ENCODE measurements around the gene CCDC91. TPM values are rescaled to one million over a fixed set of nuclear protein-coding genes. Genes with fewer than 3 reads are reported as not detected.

The CCDC91 gene
- polyA plus RNA-seq, 1 donor from 2014 or later: 11.6 TPM

- Histone ChIP-seq H2AFZ (ENCODE audit: low read depth, low read length) (no peak overlapping the region), H3K36me3 (ENCODE audit: insufficient read depth, low read length) (no peaks in the 10 kb centered on the region), H3K9me2 (ENCODE audit: insufficient read depth, low read length) (no peaks in the 10 kb centered on the region), H3F3A (ENCODE audit: insufficient read depth, low read length, poor library complexity, severe bottlenecking) (no peaks in the 10 kb centered on the region), H3K27ac (ENCODE audit: low read length) (no peak overlapping the region), H3K9me3 (ENCODE audit: low read length) (no peaks in the 10 kb centered on the region), H3K27me3 (ENCODE audit: insufficient read depth, low read depth, low read length) (no peaks in the 10 kb centered on the region), H3K4me2 (ENCODE audit: low read length) (no peak overlapping the region), H3K9ac (ENCODE audit: low read length) (no peak overlapping the region), H3K79me2 (replicated peaks; ENCODE audit: insufficient read depth, low read length) (no peaks in the 10 kb centered on the region), H4K20me1 (ENCODE audit: insufficient read depth) (no peaks in the 10 kb centered on the region), H3K4me3 (ENCODE audit: low read length) (no peak overlapping the region)
- TF ChIP-seq EP300 (conservative IDR thresholded peaks at IDR 0.05; ENCODE audit: poor library complexity, severe bottlenecking) (no peak), CTCF (IDR thresholded peaks at IDR 0.05; ENCODE audit: poor library complexity, severe bottlenecking) (no peak), POLR2AphosphoS5 (IDR thresholded peaks at IDR 0.05) (no peak), EZH2 (IDR thresholded peaks at IDR 0.05; ENCODE audit: borderline replicate concordance, insufficient read depth, low read length, poor library complexity, severe bottlenecking) (no peak), RAD21 (conservative IDR thresholded peaks at IDR 0.05) (no peak), SMC3 (conservative IDR thresholded peaks at IDR 0.05; ENCODE audit: poor library complexity) (no peak), TAF1 (IDR thresholded peaks at IDR 0.05; ENCODE audit: low read depth) (no peak), MXI1 (conservative IDR thresholded peaks at IDR 0.05; ENCODE audit: poor library complexity, severe bottlenecking) (no peak)
- TF ChIP-seq, protein P1, sequence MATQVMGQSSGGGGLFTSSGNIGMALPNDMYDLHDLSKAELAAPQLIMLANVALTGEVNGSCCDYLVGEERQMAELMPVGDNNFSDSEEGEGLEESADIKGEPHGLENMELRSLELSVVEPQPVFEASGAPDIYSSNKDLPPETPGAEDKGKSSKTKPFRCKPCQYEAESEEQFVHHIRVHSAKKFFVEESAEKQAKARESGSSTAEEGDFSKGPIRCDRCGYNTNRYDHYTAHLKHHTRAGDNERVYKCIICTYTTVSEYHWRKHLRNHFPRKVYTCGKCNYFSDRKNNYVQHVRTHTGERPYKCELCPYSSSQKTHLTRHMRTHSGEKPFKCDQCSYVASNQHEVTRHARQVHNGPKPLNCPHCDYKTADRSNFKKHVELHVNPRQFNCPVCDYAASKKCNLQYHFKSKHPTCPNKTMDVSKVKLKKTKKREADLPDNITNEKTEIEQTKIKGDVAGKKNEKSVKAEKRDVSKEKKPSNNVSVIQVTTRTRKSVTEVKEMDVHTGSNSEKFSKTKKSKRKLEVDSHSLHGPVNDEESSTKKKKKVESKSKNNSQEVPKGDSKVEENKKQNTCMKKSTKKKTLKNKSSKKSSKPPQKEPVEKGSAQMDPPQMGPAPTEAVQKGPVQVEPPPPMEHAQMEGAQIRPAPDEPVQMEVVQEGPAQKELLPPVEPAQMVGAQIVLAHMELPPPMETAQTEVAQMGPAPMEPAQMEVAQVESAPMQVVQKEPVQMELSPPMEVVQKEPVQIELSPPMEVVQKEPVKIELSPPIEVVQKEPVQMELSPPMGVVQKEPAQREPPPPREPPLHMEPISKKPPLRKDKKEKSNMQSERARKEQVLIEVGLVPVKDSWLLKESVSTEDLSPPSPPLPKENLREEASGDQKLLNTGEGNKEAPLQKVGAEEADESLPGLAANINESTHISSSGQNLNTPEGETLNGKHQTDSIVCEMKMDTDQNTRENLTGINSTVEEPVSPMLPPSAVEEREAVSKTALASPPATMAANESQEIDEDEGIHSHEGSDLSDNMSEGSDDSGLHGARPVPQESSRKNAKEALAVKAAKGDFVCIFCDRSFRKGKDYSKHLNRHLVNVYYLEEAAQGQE (IDR thresholded peaks at IDR 0.05; ENCODE audit: borderline replicate concordance): no peak
These were observed 170.0 kb downstream of the CCDC91 start for GRCh38 chr12:28360253-28360652.

DNA sequence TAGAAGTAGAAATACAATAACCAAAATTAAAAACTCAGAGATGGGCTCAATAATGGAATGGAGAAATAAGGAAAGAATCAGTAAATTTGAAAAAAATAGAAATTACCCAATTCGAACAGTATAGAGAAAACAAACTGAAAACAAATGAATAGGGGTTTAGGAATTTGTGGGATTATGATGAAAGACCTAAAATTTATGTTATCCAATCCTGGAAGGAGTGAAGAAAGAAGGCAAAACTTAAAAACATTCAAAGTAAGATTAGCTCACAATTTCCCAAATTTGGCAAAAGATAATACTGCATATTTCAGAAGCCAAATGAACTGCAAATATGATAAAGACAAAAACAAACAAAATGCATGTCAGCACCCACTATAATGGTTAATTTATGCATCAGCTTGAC lies 177.1 kb downstream of the CCDC91 start:
- Histone ChIP-seq H3K4me2 (ENCODE audit: low read length) (no peak overlapping the region), H4K20me1 (ENCODE audit: insufficient read depth) (no peaks in the 10 kb centered on the region), H3K79me2 (replicated peaks; ENCODE audit: insufficient read depth, low read length) (no peaks in the 10 kb centered on the region), H3F3A (ENCODE audit: insufficient read depth, low read length, poor library complexity, severe bottlenecking) (no peaks in the 10 kb centered on the region), H3K9me3 (ENCODE audit: low read length) (peaks cover 10% of the 10 kb centered on the region), H3K36me3 (ENCODE audit: insufficient read depth, low read length) (no peaks in the 10 kb centered on the region), H2AFZ (ENCODE audit: low read depth, low read length) (no peak overlapping the region), H3K9ac (ENCODE audit: low read length) (no peak overlapping the region), H3K27me3 (ENCODE audit: insufficient read depth, low read depth, low read length) (no peaks in the 10 kb centered on the region), H3K9me2 (ENCODE audit: insufficient read depth, low read length) (no peaks in the 10 kb centered on the region), H3K27ac (ENCODE audit: low read length) (no peak overlapping the region), H3K4me3 (ENCODE audit: low read length) (no peak overlapping the region)
- TF ChIP-seq SMC3 (conservative IDR thresholded peaks at IDR 0.05; ENCODE audit: poor library complexity) (no peak), CTCF (IDR thresholded peaks at IDR 0.05; ENCODE audit: poor library complexity, severe bottlenecking) (no peak), MXI1 (conservative IDR thresholded peaks at IDR 0.05; ENCODE audit: poor library complexity, severe bottlenecking) (no peak), EP300 (conservative IDR thresholded peaks at IDR 0.05; ENCODE audit: poor library complexity, severe bottlenecking) (no peak), EZH2 (IDR thresholded peaks at IDR 0.05; ENCODE audit: borderline replicate concordance, insufficient read depth, low read length, poor library complexity, severe bottlenecking) (no peak), TAF1 (IDR thresholded peaks at IDR 0.05; ENCODE audit: low read depth) (no peak), POLR2AphosphoS5 (IDR thresholded peaks at IDR 0.05) (no peak), RAD21 (conservative IDR thresholded peaks at IDR 0.05) (no peak)
- TF ChIP-seq, protein P1 (IDR thresholded peaks at IDR 0.05; ENCODE audit: borderline replicate concordance): no peak

All from neural cell (in vitro differentiated cells).